Caki2 (cell line): ENCODE data around the gene ANGPT4. TPM values are rescaled to one million over a fixed set of nuclear protein-coding genes. Genes with fewer than 3 reads are reported as not detected.

Experiments
- DNase-seq: peaks from one replicate; pipeline ENCODE4 v3.0.0-alpha.2; 2015; ENCODE audit warnings: low read depth
- in situ Hi-C: cut with HindIII; loops from 2 replicates; pipeline ENCODE4 v1.10.0; 2016; ENCODE audit warnings: low sequenced_read_pairs, low pct_unique_long_range_greater_than_20kb, mixed read lengths
- total RNA-seq: library from RNA; depleted of rRNA; stranded (reverse); fragments of >200 nt; shearing (Covaris generic); gene quantifications from 2 replicates; pipeline ENCODE4 v1.2.3, GENCODE V29; 2014; ENCODE audit warnings: low replicate concordance; rRNA removed

Gene ANGPT4
- total RNA-seq, 1 experiment from 2014 or later: not detected

DNA sequence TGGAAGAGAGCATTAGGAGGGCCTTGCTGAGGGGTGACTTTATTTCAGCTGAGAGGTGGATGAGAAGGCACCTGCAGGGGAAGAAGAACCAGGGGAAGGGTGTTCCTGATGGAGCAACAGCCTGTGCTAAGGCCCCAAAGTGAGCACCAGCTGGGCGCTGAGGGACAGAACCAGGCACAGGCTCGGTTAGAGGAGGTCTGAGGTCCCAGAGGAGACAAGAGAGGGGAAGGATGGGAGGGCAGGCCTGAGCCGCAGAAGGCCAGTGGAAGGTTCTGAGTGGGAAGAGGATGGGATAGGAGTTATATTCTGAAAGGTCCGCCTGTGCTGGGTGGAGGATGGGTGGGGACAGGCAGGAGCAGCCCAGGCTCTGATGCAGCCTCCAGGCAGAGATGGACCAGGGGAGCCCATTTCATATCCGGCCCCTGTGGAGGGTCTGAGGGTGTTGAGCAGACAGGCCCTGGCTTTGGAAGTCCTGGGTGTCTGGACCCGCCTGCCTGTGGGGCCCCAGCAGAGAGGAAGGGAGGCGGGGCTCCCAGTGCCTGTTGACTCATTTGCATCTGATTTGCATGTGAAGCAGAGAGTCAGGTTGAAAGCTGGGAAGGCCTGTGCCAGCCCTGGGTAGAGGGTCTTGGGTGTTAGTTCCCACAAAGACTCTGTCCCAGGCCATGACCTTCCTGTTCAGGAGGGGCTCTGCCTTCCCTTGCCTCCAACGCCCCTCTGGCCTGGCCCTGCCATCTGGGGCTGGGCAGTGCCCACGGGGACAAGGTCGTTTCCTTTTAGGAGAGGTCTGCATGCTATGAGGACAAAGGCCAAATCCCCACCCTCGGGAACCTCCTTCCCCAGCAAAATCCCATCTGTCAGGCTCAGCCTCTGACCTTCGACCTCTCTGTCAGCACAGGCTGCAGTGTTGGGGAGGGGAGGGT is 93.2 kb downstream of the ANGPT4 start:
- no peak for DNase-seq
- in situ Hi-C loops: no loop called here

DNA sequence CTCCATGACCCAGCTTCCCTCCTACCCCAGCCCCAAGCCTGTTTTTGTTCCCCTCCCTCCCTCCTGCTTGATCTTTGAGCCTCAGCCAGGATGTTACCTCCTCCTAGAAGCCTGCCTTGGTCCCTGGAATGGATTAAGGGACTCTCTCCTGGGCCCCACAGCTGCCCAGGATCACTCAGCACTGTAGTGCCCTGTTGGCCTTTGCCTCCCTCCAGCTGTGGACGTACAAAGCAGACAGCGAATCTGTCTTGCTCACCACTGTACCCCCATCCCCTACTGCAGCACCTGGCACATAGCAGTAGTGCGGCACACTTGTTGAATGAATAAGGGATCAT is 94.4 kb downstream of the ANGPT4 start:
- no peak for DNase-seq
- in situ Hi-C loops: no loop called here

DNA sequence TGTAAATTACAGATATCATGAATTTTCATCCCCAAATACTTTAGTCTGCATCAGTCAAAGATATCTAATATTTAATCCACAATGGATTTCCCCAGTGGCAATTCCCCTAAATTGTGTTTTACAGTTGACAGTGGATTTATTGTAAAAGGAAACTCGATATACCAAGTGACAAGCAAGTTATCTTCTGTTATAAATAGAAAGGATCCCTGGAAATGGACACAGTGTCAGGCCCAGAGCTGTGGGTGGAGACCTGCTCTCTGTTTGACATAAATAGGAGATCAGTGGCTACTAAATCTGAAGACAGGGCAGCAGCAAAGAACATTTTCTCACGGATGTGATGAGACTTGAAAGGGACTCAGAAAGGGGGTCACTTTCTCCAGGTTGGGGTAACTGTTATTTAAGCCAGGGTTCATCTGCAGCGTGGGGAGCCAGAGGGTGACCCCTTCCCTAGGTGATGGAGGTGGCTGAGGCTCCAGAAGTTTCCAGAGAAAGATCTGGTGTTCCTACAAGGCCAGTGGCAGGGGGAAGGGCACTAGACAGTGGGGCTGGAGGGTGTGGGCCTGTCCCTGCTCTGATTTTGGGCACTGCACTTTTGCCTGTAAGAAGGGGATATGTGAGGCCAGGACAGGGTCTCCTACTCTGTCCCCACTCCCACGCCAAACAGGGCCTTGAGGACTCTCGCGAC is 94.9 kb downstream of the ANGPT4 start:
- no peak for DNase-seq
- in situ Hi-C loops: no loop called here

DNA sequence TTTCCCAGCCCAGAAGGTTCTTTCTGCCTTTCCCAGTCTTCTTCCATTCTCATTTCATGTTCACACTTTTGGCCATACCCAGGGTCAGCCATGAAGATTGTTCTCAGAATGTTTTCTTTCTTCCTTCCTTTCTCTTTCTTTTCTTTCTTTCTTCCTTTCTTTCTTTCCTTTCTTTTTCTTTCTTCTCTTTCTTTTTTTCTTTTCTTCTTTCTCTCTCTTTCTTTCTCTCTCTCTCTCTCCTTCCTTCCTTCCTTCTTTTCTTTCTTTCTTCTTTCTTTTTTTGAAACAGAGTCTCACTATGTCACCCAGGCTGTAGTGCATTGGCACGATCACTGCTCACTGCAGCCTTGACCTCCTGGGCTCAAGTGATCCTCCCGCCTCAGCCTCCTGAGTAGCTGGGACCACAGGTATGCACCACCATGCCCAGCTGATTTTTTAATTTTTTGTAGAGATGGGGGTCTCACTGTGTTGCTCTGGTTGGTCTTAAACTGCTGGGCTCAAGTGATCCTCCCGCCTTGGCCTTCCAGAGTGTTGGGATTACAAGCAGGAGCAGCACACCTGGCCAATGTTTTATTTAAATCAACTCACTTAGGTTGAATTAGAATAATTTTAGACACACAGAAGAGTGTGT is 95.7 kb downstream of the ANGPT4 start:
- in situ Hi-C loops: no loop called here
- DNase-seq: no peak

Other genes starting within 250 kb of the ANGPT4 start
- gene SCRT2, start 240.5 kb downstream of the ANGPT4 start, total RNA-seq: not detected in 2 replicates
- gene SLC52A3, start 147.8 kb downstream of the ANGPT4 start, total RNA-seq: 3.6 and 6.5 TPM in 2 replicates
- 7.3 and 14.9 TPM in 2 replicates for gene FAM110A, start 82.6 kb downstream of the ANGPT4 start, total RNA-seq
- gene RSPO4, start 86.0 kb upstream of the ANGPT4 start, total RNA-seq: not detected in 2 replicates
- gene PSMF1, start 202.3 kb upstream of the ANGPT4 start, total RNA-seq: 58.2 and 79.3 TPM in 2 replicates